Hepatic stellate cell (primary cell): Measurements from ENCODE around the gene CDK5.
"Not testable (repeated sequence)": the region's sequence is repeated elsewhere in the genome, so short reads cannot be mapped to it uniquely, and the experiment has no call there.

Source experiments
- DNase-seq: peaks from one replicate; pipeline ENCODE4 v3.0.0; 2011; ENCODE audit warnings: low spot score

Gene CDK5

DNA sequence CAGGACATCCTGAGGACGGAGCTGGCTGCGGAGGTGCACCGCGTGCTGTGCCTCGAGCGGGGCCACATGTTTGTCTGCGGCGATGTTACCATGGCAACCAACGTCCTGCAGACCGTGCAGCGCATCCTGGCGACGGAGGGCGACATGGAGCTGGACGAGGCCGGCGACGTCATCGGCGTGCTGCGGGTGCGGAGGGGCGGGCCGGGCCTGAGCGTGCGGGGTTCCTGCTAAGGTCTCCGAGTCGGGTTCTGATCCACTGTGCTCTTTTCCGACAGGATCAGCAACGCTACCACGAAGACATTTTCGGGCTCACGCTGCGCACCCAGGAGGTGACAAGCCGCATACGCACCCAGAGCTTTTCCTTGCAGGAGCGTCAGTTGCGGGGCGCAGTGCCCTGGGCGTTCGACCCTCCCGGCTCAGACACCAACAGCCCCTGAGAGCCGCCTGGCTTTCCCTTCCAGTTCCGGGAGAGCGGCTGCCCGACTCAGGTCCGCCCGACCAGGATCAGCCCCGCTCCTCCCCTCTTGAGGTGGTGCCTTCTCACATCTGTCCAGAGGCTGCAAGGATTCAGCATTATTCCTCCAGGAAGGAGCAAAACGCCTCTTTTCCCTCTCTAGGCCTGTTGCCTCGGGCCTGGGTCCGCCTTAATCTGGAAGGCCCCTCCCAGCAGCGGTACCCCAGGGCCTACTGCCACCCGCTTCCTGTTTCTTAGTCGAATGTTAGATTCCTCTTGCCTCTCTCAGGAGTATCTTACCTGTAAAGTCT lies 43.8 kb downstream of the CDK5 start:
- no peak for DNase-seq

DNA sequence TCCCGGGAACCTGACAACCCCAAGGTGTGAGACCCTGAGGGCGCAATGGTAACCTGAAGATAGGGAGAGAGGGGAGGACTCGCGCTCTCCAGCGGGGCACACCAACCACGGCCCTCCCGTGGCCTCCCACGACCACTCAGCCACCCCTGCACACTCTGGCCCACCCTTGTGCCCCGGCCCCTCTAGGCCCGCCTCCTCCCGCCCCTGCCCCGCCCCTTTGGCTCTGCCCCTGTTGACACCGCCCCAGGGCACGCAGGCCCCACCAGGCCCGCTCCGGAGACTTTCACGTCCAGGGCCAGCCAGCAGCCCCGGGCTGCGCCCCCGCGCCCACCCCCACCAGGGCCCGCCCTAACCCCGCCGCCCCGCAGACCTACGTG lies 44.4 kb downstream of the CDK5 start:
- DNase-seq: no peak

DNA sequence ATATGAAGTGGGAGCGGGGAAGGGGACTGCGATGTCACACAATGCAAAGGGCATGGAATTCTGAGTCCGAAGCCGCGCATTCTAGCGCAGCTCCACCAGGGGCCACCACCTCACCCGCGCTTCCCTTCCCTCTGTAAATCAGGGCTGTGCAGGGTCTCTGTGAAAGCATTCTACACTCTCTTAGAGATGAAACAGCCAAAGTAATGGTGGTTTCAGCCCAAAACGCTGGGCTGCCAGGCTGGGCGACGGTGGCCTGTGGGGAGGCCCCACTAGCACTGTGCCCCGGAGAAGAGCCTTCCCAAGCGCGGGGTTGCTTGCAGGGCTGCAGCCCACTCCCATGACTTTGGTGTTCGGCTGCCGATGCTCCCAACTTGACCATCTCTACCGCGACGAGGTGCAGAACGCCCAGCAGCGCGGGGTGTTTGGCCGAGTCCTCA lies 44.8 kb downstream of the CDK5 start:
- DNase-seq: peak; percentile 48

DNA sequence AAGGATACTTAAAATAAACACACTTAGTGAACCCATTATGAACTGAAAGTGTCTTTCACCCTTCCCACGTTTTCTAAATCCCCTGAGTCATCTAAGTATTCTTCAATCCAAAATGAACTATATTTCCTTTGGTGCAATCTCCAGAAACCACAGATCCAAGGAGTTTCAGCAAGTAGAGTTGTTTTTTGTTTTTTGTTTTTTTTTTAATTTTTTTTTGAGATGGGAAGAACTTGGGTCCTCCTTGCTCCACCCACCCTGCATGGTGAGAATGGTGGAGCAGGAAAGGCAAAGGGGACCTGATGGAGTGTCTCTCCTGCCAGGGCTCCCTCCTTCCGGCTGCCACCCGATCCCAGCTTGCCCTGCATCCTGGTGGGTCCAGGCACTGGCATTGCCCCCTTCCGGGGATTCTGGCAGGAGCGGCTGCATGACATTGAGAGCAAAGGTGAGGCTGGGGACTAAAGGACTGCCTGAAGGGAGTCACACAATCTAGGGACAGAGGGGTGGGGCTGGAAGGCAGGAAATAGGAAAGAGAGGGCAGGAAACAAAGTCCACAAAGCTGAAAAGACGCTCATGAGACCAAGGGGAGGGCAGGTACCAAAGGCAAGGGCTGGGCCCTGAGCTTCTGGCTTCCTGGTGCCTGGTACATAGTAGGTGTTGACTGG lies 45.5 kb downstream of the CDK5 start:
- no peak for DNase-seq

DNA sequence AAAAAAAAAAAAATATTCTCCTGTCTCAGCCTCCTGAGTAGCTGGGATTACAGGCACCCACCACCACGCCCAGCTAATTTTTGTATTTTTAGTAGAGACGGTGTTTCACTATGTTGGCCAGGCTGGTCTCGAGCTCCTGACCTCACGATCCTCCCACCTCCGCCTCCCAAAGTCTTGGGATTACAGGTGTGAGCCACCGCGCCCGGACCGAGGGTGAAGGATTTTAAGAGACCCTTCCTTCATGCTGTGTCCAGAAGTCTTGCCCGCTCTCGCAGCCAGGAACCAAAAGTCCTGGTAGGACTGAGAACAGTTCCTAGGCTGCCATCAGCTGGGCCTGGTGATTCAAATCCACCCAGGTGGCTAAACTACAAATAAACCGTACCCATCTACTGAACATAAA lies 46.1 kb downstream of the CDK5 start:
- DNase-seq: not testable (repeated sequence)

DNA sequence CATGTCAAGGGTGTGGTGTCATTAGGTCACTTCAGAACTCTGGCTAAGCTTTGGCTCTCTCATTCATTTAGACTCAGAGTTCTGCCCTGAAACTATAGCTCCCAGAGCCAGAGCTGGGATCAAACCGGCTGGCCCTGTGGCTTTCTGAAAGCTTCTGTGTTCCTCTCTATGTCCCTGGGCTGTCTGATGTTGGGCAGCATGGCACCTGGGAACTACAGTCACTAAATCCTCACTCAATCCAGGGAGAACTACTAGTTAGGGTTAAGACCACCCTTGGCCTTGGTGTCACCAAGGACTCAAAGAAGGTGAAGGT lies 46.6 kb downstream of the CDK5 start:
- DNase-seq: no peak

DNA sequence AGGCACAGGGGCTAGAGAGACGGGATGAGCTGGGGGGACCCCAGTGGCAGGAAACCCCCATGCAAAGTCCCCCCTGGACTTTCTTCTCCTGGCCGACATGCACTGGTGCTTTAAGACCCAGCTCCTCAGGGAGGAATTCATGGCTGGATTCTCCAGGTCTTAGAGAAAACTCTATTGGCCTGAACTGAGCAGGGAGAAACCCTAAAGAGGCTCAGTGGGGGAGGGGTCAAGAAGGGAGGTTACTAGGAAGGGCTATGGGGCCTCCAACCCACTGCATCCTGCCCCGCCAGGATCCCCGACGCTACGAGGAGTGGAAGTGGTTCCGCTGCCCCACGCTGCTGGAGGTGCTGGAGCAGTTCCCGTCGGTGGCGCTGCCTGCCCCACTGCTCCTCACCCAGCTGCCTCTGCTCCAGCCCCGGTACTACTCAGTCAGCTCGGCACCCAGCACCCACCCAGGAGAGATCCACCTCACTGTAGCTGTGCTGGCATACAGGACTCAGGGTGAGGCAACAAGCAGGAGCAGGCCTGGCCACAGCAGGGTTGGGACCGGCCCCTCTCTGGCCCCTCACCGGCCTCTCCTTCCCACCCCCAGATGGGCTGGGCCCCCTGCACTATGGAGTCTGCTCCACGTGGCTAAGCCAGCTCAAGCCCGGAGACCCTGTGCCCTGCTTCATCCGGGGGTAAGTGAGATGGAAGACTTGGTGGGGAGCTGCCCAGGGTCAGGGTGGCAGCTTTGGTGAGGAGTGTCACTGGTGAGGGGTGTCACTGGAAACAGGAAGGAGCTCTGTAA lies 47.2 kb downstream of the CDK5 start:
- no peak for DNase-seq

DNA sequence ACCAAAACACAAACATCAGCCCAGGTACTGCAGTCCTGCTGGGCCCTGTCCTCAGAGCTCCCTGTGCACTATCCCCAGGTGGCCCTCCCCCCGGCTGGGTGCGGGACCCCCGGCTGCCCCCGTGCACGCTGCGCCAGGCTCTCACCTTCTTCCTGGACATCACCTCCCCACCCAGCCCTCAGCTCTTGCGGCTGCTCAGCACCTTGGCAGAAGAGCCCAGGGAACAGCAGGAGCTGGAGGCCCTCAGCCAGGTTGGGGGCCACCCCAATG lies 47.7 kb downstream of the CDK5 start:
- DNase-seq: no peak

DNA sequence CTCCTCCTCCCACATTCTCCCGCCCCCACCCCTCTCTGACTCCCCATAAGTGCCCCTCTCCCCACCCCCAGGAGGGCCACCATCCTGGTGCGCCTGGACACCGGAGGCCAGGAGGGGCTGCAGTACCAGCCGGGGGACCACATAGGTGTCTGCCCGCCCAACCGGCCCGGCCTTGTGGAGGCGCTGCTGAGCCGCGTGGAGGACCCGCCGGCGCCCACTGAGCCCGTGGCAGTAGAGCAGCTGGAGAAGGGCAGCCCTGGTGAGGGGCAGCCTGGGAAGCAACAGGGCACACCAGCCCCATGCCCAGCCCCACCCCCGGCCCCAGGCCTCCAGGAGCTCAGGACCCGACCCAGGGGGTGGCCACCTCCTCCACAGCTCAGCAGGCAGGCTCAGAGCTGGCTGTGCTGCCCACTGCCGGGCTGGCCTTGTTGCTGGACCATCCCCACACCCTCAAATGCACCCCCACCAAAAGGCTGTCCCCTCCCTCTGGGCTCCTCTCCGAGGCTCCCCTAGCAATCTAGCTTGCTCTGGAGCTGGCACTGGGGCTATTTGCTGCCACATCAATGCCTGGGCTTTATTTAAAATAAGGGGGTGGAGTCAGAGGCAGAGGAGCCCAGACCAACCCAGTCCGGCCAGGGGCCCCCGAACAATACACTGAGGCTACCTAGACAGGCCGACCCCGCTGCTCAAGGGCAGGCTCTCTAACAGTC lies 48.2 kb downstream of the CDK5 start:
- no peak for DNase-seq

DNA sequence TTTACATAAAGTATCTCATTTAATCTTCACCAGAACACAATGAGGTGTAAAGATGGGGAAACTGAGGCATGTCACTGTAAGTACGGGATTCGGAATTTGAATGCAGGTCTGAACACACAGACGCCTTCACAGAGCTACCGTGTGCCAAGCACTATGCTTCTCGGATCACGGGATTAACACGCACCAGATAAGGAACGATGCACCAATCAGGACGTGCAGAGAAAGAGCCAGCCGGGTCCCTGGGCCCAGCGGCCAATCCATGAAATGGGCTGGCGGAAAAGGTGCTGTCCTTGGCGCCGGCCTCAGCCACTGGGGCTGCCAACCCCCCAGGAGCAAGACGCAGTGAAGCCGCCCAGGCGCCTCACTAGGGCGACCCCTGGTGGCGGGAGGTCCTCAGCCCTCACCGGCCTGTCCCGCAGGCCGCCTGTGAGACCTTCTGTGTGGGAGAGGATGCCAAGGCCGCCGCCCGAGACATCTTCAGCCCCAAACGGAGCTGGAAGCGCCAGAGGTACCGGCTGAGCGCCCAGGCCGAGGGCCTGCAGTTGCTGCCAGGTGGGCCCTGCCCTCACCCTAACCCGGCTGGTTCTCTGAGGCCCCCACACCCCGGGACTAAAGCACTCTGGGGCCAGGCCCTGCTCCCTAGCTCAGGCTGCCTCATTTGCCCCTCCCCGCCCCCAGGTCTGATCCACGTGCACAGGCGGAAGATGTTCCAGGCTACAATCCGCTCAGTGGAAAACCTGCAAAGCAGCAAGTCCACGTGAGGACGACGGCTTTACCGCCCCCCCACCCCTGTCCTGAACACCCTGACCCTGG lies 49.0 kb downstream of the CDK5 start:
- DNase-seq: peak; percentile 88

DNA sequence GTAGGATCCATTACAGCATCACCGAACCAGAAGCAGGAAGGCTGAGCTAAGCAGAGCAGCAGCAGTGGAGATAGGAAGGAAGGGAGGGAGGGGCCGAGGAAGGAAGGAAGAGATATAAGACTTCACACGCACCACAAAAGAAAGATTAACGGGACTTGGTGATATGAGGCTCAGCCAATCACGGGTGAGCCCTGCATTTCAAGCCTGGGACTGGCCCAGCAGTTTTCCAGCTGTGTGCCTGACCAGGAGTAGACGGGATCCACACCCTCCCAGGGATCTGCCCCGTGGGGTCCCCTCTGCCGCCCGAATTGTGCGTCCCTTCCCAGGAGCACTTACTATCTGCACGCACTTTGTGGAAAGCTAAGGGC lies 49.6 kb downstream of the CDK5 start:
- no peak for DNase-seq

DNA sequence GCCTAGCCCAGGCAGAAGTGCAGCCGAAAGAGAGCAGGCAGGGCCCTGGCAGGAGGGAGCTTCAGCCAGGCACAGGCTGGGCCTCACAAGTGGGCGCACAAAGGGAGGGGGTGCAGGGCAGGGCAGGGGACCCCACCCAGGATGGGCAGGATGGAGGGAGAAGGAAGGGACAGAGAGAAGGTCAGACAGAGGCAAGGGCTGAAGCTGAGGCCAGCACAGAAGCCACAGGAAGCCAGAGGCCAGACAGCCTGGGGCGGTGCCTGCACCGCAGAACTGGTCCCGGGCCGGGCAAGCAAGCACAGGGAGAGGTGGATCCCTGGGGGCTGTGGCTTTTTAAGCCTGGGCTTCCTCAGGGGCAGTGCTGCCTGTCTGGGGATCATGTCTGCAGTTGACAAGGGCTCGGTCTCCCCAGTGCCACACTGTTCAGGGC lies 50.2 kb downstream of the CDK5 start:
- DNase-seq: no peak

DNA sequence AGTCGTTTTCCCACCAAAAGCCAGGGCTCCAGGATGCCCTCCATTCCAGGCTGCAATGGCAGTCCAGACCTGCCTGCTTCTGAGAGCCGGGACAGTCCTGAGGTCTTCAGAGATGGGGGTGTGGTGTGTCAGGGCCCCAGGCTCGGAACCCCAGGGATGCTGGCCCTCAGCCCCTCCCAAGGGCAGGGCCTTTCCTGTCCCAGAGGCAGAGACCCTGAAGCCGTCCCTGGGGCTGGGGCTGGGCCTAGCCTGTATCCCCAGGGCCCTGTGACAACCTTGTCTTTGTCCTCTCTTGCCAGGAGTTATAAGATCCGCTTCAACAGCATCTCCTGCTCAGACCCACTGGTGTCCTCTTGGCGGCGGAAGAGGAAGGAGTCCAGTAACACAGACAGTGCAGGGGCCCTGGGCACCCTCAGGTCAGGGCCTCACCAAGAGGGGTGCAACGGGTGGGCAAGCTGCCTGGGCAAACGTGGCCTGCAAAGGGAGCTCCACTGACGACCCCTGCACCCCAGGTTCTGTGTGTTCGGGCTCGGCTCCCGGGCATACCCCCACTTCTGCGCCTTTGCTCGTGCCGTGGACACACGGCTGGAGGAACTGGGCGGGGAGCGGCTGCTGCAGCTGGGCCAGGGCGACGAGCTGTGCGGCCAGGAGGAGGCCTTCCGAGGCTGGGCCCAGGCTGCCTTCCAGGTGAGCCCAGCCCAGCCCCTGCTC lies 51.0 kb downstream of the CDK5 start:
- DNase-seq: no peak

DNA sequence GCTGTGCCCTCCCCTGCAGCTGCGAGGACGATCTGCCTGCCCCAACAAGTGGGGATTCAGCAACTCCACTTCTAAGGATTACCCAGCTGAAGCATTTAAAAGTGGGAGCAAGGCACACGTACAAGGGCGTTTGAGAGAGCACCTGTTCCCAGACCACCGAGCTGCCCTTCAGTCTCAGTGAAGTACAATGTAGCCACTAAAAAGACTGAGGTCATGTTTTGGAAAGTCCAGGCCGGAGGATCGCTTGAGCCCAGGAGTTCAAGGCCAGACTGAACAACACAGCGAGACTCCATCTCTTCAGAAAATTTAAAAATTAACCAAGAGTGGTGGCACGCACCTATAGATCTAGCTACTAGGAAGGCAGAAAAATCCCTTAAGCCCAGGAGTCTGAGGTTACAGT lies 52.1 kb downstream of the CDK5 start:
- no peak for DNase-seq
